DOHH2 (cell line): ENCODE measurements around the gene CNTN5.
"Not testable (repeated sequence)": the region's sequence is repeated elsewhere in the genome, so short reads cannot be mapped to it uniquely, and the experiment has no call there.

Experiments
- H3F3A ChIP-seq: fragments of 200-600 bp; sonication (generic), shearing (Covaris generic); 2 replicates; pipeline ENCODE4 v1.6.0; 2016; ENCODE audit warnings: antibody characterized with exemption, mild to moderate bottlenecking; ENCODE audit not compliant: control insufficient read depth, insufficient read depth
- H3K27ac ChIP-seq: fragments of 200-600 bp; sonication (generic); 2 replicates; pipeline ENCODE4 v1.5.1; 2014; ENCODE audit warnings: low read depth, mild to moderate bottlenecking, low read length, moderate library complexity
- H3K27me3 ChIP-seq: fragments of 200-600 bp; sonication (generic); 2 replicates; pipeline ENCODE4 v1.6.1; 2014; ENCODE audit warnings: mild to moderate bottlenecking, low read length, mixed read lengths; ENCODE audit not compliant: control insufficient read depth
- H3K36me3 ChIP-seq: fragments of 200-600 bp; sonication (generic); 2 replicates; pipeline ENCODE4 v1.6.1; 2014; ENCODE audit warnings: mild to moderate bottlenecking, low read length, moderate library complexity, mixed read lengths; ENCODE audit not compliant: control insufficient read depth
- H3K4me1 ChIP-seq: fragments of 200-600 bp; sonication (generic); 2 replicates; pipeline ENCODE4 v1.6.1; 2014; ENCODE audit warnings: mild to moderate bottlenecking, low read length, mixed read lengths; ENCODE audit not compliant: control insufficient read depth
- H3K4me2 ChIP-seq: fragments of 200-600 bp; sonication (generic); 2 replicates; pipeline ENCODE4 v1.6.0; 2014; ENCODE audit warnings: mild to moderate bottlenecking, low read length, moderate library complexity
- H3K4me3 ChIP-seq: fragments of 200-600 bp; sonication (generic); 2 replicates; pipeline ENCODE4 v1.5.1; 2014; ENCODE audit warnings: mild to moderate bottlenecking, low read length, mixed read lengths
- H3K79me2 ChIP-seq: fragments of 200-600 bp; sonication (generic); 2 replicates; pipeline ENCODE4 v1.6.1; 2014; ENCODE audit warnings: mild to moderate bottlenecking, low read length, mixed read lengths; ENCODE audit not compliant: control insufficient read depth
- H3K9me2 ChIP-seq: fragments of 200-600 bp; sonication (generic); replicated peaks from 2 replicates; pipeline ENCODE4 v1.6.1; 2014; ENCODE audit warnings: mild to moderate bottlenecking, low read length, mixed read lengths; ENCODE audit not compliant: control insufficient read depth
- H3K9me3 ChIP-seq: fragments of 200-600 bp; sonication (generic); 2 replicates; pipeline ENCODE4 v1.6.1; 2014; ENCODE audit warnings: antibody characterized with exemption, low read length, mixed read lengths; ENCODE audit not compliant: control insufficient read depth, insufficient read depth
- H4K20me1 ChIP-seq: fragments of 200-600 bp; sonication (generic); 2 replicates; pipeline ENCODE4 v1.6.0; 2014; ENCODE audit warnings: low read depth, mild to moderate bottlenecking, antibody characterized with exemption, low read length, moderate library complexity; ENCODE audit not compliant: control insufficient read depth, insufficient read depth
- CTCF ChIP-seq: fragments of 200-600 bp; sonication (generic); IDR thresholded peaks from one replicate; pipeline ENCODE4 v1.5.1; 2014; ENCODE audit warnings: antibody characterized with exemption, mild to moderate bottlenecking, low read depth, low read length; ENCODE audit not compliant: poor library complexity, severe bottlenecking
- EZH2phosphoT487 ChIP-seq: fragments of 200-600 bp; sonication (generic); IDR thresholded peaks from 2 replicates; pipeline ENCODE4 v1.6.1; 2017; ENCODE audit warnings: borderline replicate concordance, mild to moderate bottlenecking, antibody characterized with exemption, low read length, moderate library complexity, mixed read lengths

CNTN5 gene

GRCh38 chr11:100273066-100273815 lies 1252.5 kb downstream of the CNTN5 start:
- H3K9me3 ChIP-seq: no peaks in the 10 kb centered on the region
- no peaks in the 10 kb centered on the region for H3K9me2 ChIP-seq
- TF ChIP-seq EZH2phosphoT487: no peak
- TF ChIP-seq CTCF: no peak
- no peaks in the 10 kb centered on the region for H3K4me1 ChIP-seq
- no peaks in the 10 kb centered on the region for H4K20me1 ChIP-seq
- H3K4me2 ChIP-seq: no peak overlapping the region
- no peaks in the 10 kb centered on the region for H3K79me2 ChIP-seq
- no peak overlapping the region for H3K27ac ChIP-seq
- no peaks in the 10 kb centered on the region for H3K36me3 ChIP-seq
- H3K4me3 ChIP-seq: no peak overlapping the region
- no peaks in the 10 kb centered on the region for H3F3A ChIP-seq
- H3K27me3 ChIP-seq: no peaks in the 10 kb centered on the region

- not testable (repeated sequence) for H3K79me2 ChIP-seq, H3K9me2 ChIP-seq, H3K4me2 ChIP-seq, H3K9me3 ChIP-seq, H4K20me1 ChIP-seq, H3K27ac ChIP-seq, H3F3A ChIP-seq, H3K4me1 ChIP-seq, H3K27me3 ChIP-seq, H3K36me3 ChIP-seq, H3K4me3 ChIP-seq
Measured at GRCh38 chr11:100274466-100274865, 1253.7 kb downstream of the CNTN5 start.

GRCh38 chr11:100294748-100295147 lies 1274.0 kb downstream of the CNTN5 start:
- no peaks in the 10 kb centered on the region for H3K9me3 ChIP-seq
- H3K4me1 ChIP-seq: no peaks in the 10 kb centered on the region
- H3F3A ChIP-seq: no peaks in the 10 kb centered on the region
- no peaks in the 10 kb centered on the region for H4K20me1 ChIP-seq
- H3K79me2 ChIP-seq: no peaks in the 10 kb centered on the region
- H3K27ac ChIP-seq: no peak overlapping the region
- TF ChIP-seq CTCF: no peak
- no peak overlapping the region for H3K4me2 ChIP-seq
- no peaks in the 10 kb centered on the region for H3K36me3 ChIP-seq
- H3K9me2 ChIP-seq: no peaks in the 10 kb centered on the region
- no peaks in the 10 kb centered on the region for H3K27me3 ChIP-seq
- no peak overlapping the region for H3K4me3 ChIP-seq

GRCh38 chr11:100296051-100296679 lies 1275.4 kb downstream of the CNTN5 start:
- Histone ChIP-seq H3K4me2 (no peak overlapping the region), H3K27ac (no peak overlapping the region), H3K79me2 (no peaks in the 10 kb centered on the region), H3K4me3 (no peak overlapping the region), H3F3A (no peaks in the 10 kb centered on the region), H3K9me3 (no peaks in the 10 kb centered on the region), H3K27me3 (no peaks in the 10 kb centered on the region), H4K20me1 (no peaks in the 10 kb centered on the region), H3K4me1 (no peaks in the 10 kb centered on the region), H3K9me2 (no peaks in the 10 kb centered on the region), H3K36me3 (no peaks in the 10 kb centered on the region)
- no peak for TF ChIP-seq EZH2phosphoT487
- no peak for TF ChIP-seq CTCF
